Lung microvascular endothelial cell (primary cell): Measurements from ENCODE around the gene PCBD2. TPM values are rescaled to one million over a fixed set of nuclear protein-coding genes. Genes with fewer than 3 reads are reported as not detected.
"Not testable (repeated sequence)": the region's sequence is repeated elsewhere in the genome, so short reads cannot be mapped to it uniquely, and the experiment has no call there.

Experiments used
- DNase-seq, 2 donors: peaks; one replicate each; pipeline versions ENCODE4 v3.0.0 to v3.0.0-alpha.2; 2010; ENCODE audit warnings: low read depth in 2 of 2
- total RNA-seq: library from RNA; depleted of rRNA; stranded (reverse); fragments of >200 nt; gene quantifications from 2 replicates; pipeline ENCODE4 v1.2.1, GENCODE V29; 2014

Gene PCBD2
- total RNA-seq, 1 donor from 2014 or later: 3.6 TPM

DNA sequence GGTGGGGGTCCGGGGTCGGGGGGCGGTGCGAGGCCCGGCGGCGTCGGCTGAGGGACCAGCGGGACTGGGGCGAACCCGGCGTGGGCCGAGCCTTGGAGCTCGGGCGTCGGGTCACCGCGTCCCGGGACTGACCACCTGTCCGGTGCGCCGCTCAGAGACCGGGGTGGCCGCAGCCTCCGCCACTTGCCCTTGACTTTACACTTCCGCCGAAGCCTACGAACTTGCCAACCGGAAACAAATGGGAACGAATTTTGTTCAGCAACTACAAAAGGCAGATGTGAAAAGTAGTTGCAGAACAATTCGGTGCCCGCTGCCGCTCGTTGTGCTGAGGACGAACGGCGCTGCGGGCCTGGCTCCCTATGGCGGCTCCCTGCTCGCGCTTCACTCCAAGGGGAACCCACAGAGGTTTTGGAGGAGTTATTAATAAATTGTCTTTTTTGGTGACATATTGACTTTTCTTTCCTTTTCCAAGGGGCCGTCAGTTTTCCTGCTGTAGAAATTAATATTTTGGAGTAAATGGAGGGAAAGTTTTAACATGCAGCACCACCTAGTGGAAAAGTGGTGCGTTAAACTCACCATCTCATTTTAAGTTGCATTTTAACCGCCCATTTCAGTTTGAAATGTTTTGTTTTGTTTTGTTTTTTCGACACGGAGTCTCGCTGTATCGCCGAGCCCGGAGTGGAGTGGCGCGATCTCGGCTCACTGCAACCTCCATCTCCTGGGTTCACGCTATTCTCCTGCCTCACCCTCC lies 490 bp downstream of the PCBD2 start:
- peak; percentile 75 to 81 for DNase-seq

DNA sequence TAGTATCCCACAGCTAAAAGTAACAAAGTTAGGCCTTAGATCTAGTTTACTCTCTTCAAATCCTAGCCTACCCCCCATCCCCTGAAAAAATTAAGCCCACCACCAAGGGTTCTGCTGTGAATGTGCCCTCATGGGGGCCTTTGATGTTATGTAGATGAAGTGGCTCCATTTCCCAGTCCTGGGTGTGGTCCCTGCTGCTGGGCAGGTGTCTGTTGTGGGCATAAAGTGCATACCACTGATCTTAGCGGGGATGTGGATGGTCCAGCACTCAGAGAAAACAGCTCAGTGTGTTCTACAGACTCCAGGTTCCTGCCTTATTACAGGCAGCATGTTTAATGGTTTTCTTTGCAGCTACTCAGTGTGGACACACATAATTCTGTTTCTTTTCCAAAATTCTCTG lies 1.9 kb downstream of the PCBD2 start:
- no peak for DNase-seq

- not testable (repeated sequence) for DNase-seq
These were observed 5.8 kb downstream of the PCBD2 start for GRCh38 chr5:134910752-134911151.

GRCh38 chr5:134911285-134912206 lies 6.6 kb downstream of the PCBD2 start:
- no peak for DNase-seq

DNA sequence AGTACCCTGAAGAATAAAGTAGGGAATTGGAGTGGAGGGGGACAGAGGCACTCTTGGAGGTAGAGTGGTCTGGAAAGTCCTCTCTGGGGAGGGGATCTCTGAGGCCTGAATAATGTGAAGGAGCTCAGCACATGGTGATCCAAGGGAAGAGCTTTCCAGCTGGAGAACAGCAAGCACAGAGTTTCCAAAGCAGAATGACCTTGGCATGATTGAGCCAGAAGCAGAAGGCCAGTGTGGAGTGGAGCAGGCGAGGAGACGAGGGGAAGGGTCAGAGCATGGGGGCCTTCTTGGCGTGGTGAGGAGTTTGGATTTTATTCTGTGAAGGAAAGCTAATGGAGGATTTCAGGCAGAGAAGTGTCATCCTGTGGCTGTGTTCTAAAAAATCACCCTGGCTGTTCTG lies 8.3 kb downstream of the PCBD2 start:
- no peak for DNase-seq

DNA sequence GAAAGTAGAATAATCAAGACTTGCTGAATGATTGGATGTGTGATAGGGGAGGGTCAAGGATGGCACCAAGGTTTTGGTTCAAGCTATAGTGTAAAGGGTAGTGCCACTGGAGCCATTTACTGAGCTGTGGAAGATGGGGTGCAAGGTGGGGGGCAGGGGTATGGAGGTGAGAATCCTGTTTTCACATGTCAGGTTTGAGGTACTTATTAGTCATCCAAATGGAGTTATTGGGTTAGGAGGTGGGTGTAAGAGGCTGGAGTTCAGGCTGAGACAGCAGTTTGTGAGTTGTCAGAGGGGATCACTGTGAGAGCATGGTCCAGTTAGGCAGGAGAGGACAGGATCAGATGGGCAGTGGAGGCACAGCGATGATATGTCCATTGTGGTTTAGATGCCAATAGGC lies 8.9 kb downstream of the PCBD2 start:
- no peak for DNase-seq

GRCh38 chr5:134917070-134917815 lies 12.3 kb downstream of the PCBD2 start:
- DNase-seq: no peak

DNA sequence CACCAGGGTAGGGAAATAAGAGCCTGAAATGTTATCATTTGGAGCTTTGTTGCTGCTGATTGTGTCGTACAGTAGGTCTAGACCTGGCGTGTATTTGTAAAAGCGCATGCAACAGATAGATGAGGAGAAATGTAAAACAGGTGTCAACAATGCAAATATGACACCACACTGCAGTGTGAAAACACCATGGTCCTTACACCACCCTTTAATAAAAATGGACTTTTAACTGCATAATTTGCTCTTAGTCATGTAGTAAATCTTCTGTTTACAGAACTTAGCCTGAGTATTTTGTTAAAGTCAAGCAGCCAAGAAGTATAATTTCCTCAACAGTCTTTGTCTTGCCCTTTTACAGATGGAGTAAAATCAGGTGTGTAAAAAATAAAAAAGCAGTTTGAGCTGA lies 13.9 kb downstream of the PCBD2 start:
- DNase-seq: no peak

DNA sequence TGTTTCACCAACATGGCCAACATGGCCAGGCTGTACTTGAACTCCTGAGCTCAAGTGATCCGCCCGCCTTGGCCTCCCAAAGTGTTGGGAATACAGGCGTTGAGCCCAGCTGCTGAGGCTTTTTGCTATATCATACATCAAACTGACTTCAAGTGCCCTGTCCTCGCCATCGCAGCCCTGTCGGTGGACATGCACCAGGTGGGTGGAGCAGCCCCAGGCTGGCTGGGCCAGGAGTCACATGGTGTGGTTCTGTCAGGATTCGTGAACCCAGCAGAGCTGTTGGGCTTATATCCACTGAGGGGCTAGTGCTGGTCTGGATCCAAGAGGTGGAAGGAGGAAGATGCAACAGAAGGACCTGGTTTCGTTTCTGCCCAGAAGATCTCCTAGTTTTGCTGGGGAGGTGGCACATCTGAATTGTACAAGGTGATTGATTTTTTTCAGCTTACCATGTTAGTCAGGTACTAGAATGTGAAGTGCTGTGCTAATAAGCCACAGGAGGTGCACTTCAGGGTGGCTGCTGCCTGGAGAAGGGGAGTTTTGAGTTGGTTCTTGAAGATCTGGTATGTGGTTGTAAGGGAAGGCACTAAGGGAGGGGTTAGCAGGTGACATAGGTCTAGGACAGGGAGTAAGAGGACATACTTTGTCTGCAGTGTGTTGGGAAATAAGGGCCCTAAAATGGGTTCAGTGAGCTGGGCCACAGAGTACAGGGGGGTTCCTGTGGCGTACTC lies 16.1 kb downstream of the PCBD2 start:
- no peak for DNase-seq

GRCh38 chr5:134932508-134932907 lies 27.6 kb downstream of the PCBD2 start:
- no peak for DNase-seq

DNA sequence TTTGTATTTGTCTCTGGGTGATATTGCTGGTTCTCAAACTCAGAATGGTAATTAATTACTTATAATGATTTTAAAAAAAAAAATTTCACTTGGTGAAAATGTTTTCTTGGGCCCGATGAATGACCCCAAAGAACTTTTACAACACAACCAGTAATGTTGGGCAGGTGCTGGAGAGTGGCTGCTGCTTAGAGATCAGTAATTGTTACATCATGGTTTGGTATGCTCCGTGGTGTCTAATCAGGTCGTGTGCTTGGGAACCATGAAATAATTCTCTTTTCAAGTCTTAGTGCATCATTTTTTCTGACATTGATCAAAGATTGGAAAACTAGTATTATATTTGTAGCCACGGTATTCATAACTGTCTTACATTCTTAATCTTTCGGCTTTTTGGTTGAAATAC lies 29.3 kb downstream of the PCBD2 start:
- no peak for DNase-seq

- no peak for DNase-seq
These were observed 31.0 kb downstream of the PCBD2 start for GRCh38 chr5:134935711-134936602.

DNA sequence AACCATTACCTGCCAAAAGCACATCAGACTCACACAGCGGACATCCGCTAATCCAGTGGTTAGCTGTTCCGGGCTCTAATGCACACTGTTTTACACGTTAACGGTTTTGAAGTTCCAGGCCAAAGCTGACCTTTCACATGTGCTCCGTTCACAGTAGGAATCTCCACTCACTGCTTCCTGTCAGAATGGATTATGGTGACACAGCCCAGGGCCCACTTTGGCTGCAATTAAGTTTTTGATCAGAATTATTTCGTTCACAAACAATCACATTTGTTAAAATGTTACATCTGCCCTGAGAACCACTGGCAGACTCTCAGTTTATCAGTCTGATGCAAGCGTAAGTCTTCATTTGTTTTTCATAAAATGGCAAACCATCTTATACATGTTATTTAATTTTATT lies 32.6 kb downstream of the PCBD2 start:
- no peak for DNase-seq

DNA sequence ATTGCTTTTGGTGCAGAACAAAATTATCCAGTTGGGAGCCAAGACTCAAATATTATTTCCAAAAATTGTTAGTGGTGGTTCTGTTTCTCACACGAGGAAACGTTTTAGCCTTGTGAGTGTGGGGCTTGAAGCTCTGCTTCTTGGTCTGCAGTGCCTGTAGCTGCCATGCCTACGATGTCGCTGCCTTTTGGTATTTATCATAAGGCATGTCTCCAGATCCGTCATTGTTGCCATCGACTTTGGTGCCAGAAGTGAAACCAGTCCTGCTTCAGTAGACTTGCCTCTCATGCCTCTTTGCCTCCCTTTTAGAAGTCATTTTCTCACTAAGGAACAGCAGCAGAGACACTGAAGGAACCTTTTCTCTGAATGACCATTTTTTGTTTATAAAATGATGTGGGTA lies 33.1 kb downstream of the PCBD2 start:
- no peak for DNase-seq

GRCh38 chr5:134939500-134939899 lies 34.6 kb downstream of the PCBD2 start:
- no peak for DNase-seq

DNA sequence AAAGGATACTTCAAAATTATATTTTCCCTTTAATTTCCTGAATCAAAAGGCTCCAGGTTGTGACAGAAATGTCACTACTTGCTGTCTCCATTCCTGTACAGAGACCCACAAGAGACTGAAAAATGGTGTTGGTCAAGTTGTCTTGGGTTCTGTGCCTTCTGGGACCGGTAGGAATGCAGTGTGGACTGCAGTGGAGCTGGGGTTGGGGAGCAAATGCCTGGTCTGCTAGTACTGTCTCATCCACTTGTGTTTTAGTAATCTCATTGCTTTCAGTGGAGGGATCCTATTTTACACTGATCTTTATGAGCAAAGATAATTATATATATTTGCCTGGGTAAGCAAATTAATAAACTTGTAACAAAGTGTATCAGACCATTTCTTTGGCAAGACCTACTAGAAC lies 38.6 kb downstream of the PCBD2 start:
- no peak for DNase-seq

- peak in 1 of 2 donors; percentile 32 for DNase-seq
These were observed 39.7 kb downstream of the PCBD2 start for GRCh38 chr5:134944630-134945029.

DNA sequence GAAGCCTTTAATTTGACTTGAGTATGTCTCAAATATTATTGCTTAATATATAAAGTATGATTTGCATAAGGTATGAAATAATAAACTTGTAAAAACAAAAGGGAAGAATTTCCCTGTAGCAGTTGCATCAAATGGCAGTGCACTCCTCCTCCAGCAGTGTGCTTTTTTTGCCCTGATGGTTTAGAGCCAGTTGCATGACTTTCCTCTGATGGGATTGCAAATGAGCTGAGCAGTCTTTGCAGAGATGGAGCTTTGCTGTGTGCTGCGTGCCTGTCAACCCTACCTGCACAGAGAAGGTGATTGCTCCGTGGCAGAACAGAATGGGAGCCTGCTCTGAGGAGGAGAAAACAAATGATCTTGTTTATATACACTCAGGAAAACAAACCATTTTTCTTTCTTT lies 40.1 kb downstream of the PCBD2 start:
- no peak for DNase-seq

DNA sequence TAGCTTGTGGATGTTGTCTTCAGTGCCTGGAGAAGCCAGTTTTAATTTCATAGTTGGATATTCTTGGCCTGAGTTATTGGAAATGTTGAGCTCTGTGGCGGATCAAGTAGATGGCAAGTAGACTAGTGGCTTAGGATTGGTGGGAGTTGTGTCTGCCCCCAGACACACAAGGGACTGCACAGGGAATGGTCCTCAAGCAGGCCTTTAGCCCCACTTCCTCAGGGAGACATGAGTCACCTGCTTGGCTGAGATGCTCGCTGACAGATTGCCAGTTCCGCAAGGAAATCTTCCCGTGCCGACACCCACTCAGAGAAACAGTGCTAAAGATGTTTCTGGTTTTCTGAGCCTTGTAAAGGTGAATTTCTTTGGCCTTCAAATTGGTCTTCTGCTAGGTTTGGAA lies 44.0 kb downstream of the PCBD2 start:
- peak in 1 of 2 donors; percentile 75 for DNase-seq

DNA sequence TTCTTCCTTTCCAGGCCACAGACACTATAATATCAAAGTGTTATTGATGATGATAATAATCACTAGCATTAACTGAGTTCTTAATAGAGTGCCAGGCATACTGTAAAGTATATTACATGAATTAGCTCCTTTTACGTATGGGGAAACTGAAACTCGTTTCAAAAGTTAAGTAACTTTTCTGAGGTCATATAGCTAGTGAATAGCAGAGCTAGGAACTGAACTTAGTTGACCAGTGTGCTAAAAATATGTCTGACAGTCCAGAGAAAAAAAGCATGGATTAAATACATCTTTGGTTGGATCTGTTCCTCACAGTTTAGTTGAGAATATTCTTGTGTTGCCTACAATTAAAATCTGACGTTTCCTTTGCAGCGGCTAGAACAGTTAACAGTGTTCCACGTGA lies 44.4 kb downstream of the PCBD2 start:
- no peak for DNase-seq
